ENCODE measurements around the gene AFF2.

Gene AFF2

GRCh38 chrX:148600131-148600530 lies 99.7 kb downstream of the AFF2 start:
- DNase-seq (ENCODE audit: low read depth): no peak
- TF ChIP-seq CTCF (IDR thresholded peaks at IDR 0.05; ENCODE audit: control insufficient read depth, insufficient read depth, low read depth, low read length, missing control alignments): no peak
- H3K4me3 ChIP-seq (ENCODE audit: control insufficient read depth, low read depth, low read length): no peak overlapping the region

GRCh38 chrX:148600581-148600980 lies 100.2 kb downstream of the AFF2 start:
- DNase-seq (ENCODE audit: low read depth): no peak
- TF ChIP-seq CTCF (IDR thresholded peaks at IDR 0.05; ENCODE audit: control insufficient read depth, insufficient read depth, low read depth, low read length, missing control alignments): no peak
- H3K4me3 ChIP-seq (ENCODE audit: control insufficient read depth, low read depth, low read length): no peak overlapping the region

DNA sequence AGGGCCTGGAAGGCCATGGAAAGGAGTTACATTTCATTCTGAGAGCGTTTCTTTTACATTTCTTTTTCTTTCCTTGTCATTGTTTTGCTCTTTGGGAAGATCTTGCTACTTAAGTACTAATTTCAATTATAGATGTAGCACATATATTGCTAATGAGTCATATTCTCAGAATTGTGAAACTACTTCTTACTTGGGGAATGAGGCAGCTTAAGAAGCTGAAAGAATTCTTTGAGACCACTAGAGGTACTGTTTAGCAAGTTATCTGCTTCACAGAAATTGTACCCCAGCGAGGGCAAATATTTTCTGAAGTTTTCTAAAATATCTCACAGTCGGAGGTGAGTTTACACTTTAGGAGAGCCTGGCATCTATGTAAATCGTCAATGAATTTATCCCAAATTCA lies 100.6 kb downstream of the AFF2 start:
- no peak overlapping the region for H3K4me3 ChIP-seq (ENCODE audit: control insufficient read depth, low read depth, low read length)
- no peak for TF ChIP-seq CTCF (IDR thresholded peaks at IDR 0.05; ENCODE audit: control insufficient read depth, insufficient read depth, low read depth, low read length, missing control alignments)
- DNase-seq (ENCODE audit: low read depth): no peak

- no peak for DNase-seq (ENCODE audit: low read depth)
- H3K4me3 ChIP-seq (ENCODE audit: control insufficient read depth, low read depth, low read length): no peak overlapping the region
- no peak for TF ChIP-seq CTCF (IDR thresholded peaks at IDR 0.05; ENCODE audit: control insufficient read depth, insufficient read depth, low read depth, low read length, missing control alignments)
Measured at GRCh38 chrX:148609515-148610327, 109.3 kb downstream of the AFF2 start.

- no peak for DNase-seq (ENCODE audit: low read depth)
- no peak overlapping the region for H3K4me3 ChIP-seq (ENCODE audit: control insufficient read depth, low read depth, low read length)
- no peak for TF ChIP-seq CTCF (IDR thresholded peaks at IDR 0.05; ENCODE audit: control insufficient read depth, insufficient read depth, low read depth, low read length, missing control alignments)
Measured at GRCh38 chrX:148610328-148610698, 109.9 kb downstream of the AFF2 start.

DNA sequence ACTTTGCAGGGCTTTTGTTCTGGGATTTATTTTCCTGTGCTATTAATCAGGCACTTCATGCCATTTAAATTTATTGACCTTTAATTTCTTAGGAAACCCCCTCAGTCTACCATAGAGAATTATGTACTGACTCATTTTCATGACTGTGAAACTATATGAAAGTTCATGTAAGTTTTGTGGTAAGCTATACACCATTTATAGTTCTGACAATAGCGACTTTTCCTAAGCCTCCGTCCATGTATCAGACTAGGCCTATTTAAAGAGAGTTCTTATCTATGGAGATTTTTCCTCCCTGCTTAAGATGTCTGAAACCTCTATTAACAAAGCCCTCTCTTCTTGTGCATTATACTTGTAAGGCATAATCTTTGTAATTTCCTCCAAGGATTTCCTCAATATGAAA lies 111.6 kb downstream of the AFF2 start:
- no peak for DNase-seq (ENCODE audit: low read depth)

More for the DNA sequence above, 111.6 kb downstream of the AFF2 start:
- no peak for TF ChIP-seq CTCF (IDR thresholded peaks at IDR 0.05; ENCODE audit: control insufficient read depth, insufficient read depth, low read depth, low read length, missing control alignments)
- no peak overlapping the region for H3K4me3 ChIP-seq (ENCODE audit: control insufficient read depth, low read depth, low read length)
